Endometrium (tissue), 2 donors: Measurements from ENCODE around the gene AGTPBP1.

ENCODE experiments used
- FAIRE-seq: peaks from 2 replicates; lab custom pipeline; 2012; peaks lifted over from hg19 to GRCh38; lab: Jason Lieb, UNC
- donor health status: control.
- donor health status: control.

Gene AGTPBP1

DNA sequence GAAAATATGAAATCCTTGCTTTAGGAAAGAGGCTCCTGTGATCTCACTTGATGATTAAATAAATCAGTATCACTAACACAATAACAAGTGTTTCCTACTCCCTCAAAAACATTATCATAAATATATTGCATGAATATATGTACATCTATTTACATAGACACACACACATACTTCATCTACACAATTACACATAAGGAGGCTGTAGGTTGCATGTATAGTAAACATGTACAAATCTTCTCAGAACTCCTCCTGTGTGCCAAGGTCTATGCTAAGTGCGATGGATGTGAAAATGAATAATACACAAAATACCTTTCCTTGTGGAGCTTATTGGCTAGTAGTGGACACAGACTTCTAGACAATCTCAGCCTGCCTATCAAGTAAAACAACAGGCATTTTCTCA lies 239.9 kb downstream of the AGTPBP1 start:
- no peak for FAIRE-seq

- FAIRE-seq, result no peak
Observed at GRCh38 chr9:85501456-85501855, 240.3 kb downstream of the AGTPBP1 start.
